ENCODE results near the gene RAB11B. TPM values are rescaled to one million over a fixed set of nuclear protein-coding genes. Genes with fewer than 3 reads are reported as not detected.
"Not testable (repeated sequence)": the region's sequence is repeated elsewhere in the genome, so short reads cannot be mapped to it uniquely, and the experiment has no call there.

Gene RAB11B
- total RNA-seq, 3 donors from 2014 or later (not counting 1 experiment from before 2014, with no cell fraction given) = 101 to 116 (median 108) TPM

DNA sequence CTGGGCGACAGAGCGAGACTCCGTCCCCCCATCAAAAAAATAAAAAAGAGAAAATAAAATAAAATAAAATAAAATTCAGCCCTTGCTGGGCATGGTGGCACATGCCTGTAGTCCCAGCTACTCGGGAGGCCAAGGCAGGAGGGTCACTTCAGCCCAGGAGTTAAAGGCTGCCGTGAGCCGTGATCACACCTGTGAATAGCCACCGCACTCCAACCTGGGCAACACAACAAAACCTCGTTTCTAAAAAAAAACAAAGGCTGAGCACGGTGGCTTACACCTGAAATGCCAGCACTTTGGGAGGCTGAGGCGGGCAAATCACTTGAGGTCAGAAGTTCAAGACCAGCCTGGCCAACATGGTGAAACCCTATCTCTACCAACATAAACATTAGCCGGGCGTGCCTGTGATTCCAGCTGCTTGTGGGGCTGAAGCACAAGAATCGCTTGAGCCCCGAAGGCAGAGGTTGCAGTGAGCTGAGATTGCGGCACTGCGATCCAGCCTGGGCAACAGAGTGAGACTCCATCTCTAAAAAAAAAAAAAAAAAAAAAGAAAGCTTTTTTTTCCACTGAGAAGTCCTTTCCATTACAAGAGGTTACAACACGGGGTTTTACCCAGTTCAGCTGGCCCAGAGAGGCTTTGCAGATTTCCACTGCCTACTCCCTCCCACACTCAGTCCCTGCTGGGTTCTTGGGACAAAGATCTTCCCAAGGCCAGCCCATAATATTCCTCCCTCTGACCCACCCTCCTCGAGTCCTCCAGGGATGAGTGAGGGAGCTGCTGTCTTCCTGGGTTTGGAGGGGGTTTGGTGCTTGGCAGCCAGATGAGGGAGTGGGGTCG, 19.8 kb upstream of the RAB11B start:
- no peaks in the 10 kb centered on the region for H3K36me3 ChIP-seq (ENCODE audit: control insufficient read depth, insufficient read depth, low read length)
- WGBS (ENCODE audit: insufficient coverage) = 88% methylated on average over 16 of the region's 19 CpGs
- H3K9me3 ChIP-seq (ENCODE audit: control insufficient read depth, insufficient read depth, low read length) = no peaks in the 10 kb centered on the region
- intact Hi-C loops (cut with micrococcal nuclease) = no loop called here
- H3K4me3 ChIP-seq (ENCODE audit: low read length) = no peak overlapping the region
- no peak overlapping the region for H3K27ac Mint-ChIP-seq
- H3K27me3 ChIP-seq (ENCODE audit: control insufficient read depth, insufficient read depth, low read length) = peaks cover 3% of the 10 kb centered on the region
- no peak for DNase-seq
- peaks cover 6 to 15% of the 10 kb centered on the region in 2 donors for H3K27me3 Mint-ChIP-seq (ENCODE audit: low read depth in 2 of 2)
- TF ChIP-seq, protein P1, sequence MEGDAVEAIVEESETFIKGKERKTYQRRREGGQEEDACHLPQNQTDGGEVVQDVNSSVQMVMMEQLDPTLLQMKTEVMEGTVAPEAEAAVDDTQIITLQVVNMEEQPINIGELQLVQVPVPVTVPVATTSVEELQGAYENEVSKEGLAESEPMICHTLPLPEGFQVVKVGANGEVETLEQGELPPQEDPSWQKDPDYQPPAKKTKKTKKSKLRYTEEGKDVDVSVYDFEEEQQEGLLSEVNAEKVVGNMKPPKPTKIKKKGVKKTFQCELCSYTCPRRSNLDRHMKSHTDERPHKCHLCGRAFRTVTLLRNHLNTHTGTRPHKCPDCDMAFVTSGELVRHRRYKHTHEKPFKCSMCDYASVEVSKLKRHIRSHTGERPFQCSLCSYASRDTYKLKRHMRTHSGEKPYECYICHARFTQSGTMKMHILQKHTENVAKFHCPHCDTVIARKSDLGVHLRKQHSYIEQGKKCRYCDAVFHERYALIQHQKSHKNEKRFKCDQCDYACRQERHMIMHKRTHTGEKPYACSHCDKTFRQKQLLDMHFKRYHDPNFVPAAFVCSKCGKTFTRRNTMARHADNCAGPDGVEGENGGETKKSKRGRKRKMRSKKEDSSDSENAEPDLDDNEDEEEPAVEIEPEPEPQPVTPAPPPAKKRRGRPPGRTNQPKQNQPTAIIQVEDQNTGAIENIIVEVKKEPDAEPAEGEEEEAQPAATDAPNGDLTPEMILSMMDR (IDR thresholded peaks at IDR 0.05) = no peak
- ATAC-seq = no peak
- no peaks in the 10 kb centered on the region for H3K9me3 Mint-ChIP-seq
- no peaks in the 10 kb centered on the region for H3K4me1 ChIP-seq (ENCODE audit: control insufficient read depth, insufficient read depth, low read length)
- H3K36me3 Mint-ChIP-seq = no peaks in the 10 kb centered on the region
- H3K4me3 Mint-ChIP-seq = no peak overlapping the region
- peaks cover 0 to 3% of the 10 kb centered on the region in 2 donors for H3K4me1 Mint-ChIP-seq
- H3K27ac ChIP-seq (ENCODE audit: low read length) = no peak overlapping the region

DNA sequence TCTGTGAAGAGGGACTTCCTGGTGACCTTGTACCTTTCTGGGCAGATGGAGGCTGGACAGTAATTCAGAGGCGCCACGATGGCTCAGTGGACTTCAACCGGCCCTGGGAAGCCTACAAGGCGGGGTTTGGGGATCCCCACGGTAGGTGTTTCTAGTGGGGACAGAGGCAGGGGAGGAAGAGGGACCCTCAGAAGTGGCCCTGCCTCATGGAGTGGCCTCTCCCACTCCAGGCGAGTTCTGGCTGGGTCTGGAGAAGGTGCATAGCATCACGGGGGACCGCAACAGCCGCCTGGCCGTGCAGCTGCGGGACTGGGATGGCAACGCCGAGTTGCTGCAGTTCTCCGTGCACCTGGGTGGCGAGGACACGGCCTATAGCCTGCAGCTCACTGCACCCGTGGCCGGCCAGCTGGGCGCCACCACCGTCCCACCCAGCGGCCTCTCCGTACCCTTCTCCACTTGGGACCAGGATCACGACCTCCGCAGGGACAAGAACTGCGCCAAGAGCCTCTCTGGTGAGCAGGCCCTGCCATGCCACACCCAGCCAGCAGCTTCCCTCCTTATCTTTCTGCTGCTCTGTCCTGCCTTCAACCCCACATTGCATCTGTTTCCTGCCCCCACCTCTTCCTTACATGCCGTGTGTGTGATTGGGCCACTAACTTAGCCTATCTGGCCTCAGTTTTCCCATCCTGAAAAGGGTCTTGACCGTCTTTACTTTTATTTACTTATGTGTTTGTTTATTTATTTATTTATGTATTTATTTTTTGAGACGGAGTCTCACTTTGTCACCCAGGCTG, 19.0 kb upstream of the RAB11B start:
- Mint-ChIP-seq H3K9me3 (no peaks in the 10 kb centered on the region), H3K27me3 (ENCODE audit: low read depth in 2 of 2) (peaks cover 0 to 11% of the 10 kb centered on the region in 2 donors), H3K36me3 (no peaks in the 10 kb centered on the region), H3K4me3 (no peak overlapping the region), H3K27ac (no peak overlapping the region), H3K4me1 (no peaks in the 10 kb centered on the region)
- Histone ChIP-seq H3K9me3 (ENCODE audit: control insufficient read depth, insufficient read depth, low read length) (no peaks in the 10 kb centered on the region), H3K4me1 (ENCODE audit: control insufficient read depth, insufficient read depth, low read length) (no peaks in the 10 kb centered on the region), H3K36me3 (ENCODE audit: control insufficient read depth, insufficient read depth, low read length) (no peaks in the 10 kb centered on the region), H3K4me3 (ENCODE audit: low read length) (no peak overlapping the region), H3K27me3 (ENCODE audit: control insufficient read depth, insufficient read depth, low read length) (peaks cover 3% of the 10 kb centered on the region), H3K27ac (ENCODE audit: low read length) (no peak overlapping the region)
- ATAC-seq = no peak
- TF ChIP-seq, protein P1 (IDR thresholded peaks at IDR 0.05) = no peak
- 86% methylated on average over 26 of the region's 28 CpGs for WGBS (ENCODE audit: insufficient coverage)
- DNase-seq = no peak
- intact Hi-C loops (cut with micrococcal nuclease) = no loop called here

GRCh38 chr19:8373867-8374813, 16.0 kb upstream of the RAB11B start:
- H3K36me3 Mint-ChIP-seq = no peaks in the 10 kb centered on the region
- WGBS (ENCODE audit: insufficient coverage) = 92% methylated on average over 26 of the region's 26 CpGs
- peaks cover 3% of the 10 kb centered on the region for H3K4me1 ChIP-seq (ENCODE audit: control insufficient read depth, insufficient read depth, low read length)
- no peaks in the 10 kb centered on the region for H3K27me3 Mint-ChIP-seq (ENCODE audit: low read depth in 2 of 2)
- no peak overlapping the region for H3K4me3 Mint-ChIP-seq
- no peak overlapping the region for H3K27ac ChIP-seq (ENCODE audit: low read length)
- no peak for ATAC-seq
- no peaks in the 10 kb centered on the region for H3K9me3 Mint-ChIP-seq
- H3K27ac Mint-ChIP-seq = no peak overlapping the region
- TF ChIP-seq, protein P1 (IDR thresholded peaks at IDR 0.05) = no peak
- H3K4me3 ChIP-seq (ENCODE audit: low read length) = no peak overlapping the region
- no peak for DNase-seq
- intact Hi-C loops (cut with micrococcal nuclease) = no loop called here
- no peaks in the 10 kb centered on the region for H3K27me3 ChIP-seq (ENCODE audit: control insufficient read depth, insufficient read depth, low read length)
- H3K36me3 ChIP-seq (ENCODE audit: control insufficient read depth, insufficient read depth, low read length) = no peaks in the 10 kb centered on the region
- H3K9me3 ChIP-seq (ENCODE audit: control insufficient read depth, insufficient read depth, low read length) = no peaks in the 10 kb centered on the region
- no peaks in the 10 kb centered on the region for H3K4me1 Mint-ChIP-seq

GRCh38 chr19:8375766-8376165, 14.4 kb upstream of the RAB11B start:
- H3K36me3 Mint-ChIP-seq; H3K4me3 Mint-ChIP-seq; H3K27ac ChIP-seq (ENCODE audit: low read length); H3K9me3 Mint-ChIP-seq; H3K4me1 ChIP-seq (ENCODE audit: control insufficient read depth, insufficient read depth, low read length); H3K27me3 ChIP-seq (ENCODE audit: control insufficient read depth, insufficient read depth, low read length); H3K36me3 ChIP-seq (ENCODE audit: control insufficient read depth, insufficient read depth, low read length); ATAC-seq; H3K4me3 ChIP-seq (ENCODE audit: low read length); H3K4me1 Mint-ChIP-seq; intact Hi-C loops (cut with micrococcal nuclease); H3K27me3 Mint-ChIP-seq (ENCODE audit: low read depth in 2 of 2); DNase-seq; H3K27ac Mint-ChIP-seq; H3K9me3 ChIP-seq (ENCODE audit: control insufficient read depth, insufficient read depth, low read length): not testable (repeated sequence)
- WGBS (ENCODE audit: insufficient coverage) = 97% methylated on average over 32 of the region's 32 CpGs

DNA sequence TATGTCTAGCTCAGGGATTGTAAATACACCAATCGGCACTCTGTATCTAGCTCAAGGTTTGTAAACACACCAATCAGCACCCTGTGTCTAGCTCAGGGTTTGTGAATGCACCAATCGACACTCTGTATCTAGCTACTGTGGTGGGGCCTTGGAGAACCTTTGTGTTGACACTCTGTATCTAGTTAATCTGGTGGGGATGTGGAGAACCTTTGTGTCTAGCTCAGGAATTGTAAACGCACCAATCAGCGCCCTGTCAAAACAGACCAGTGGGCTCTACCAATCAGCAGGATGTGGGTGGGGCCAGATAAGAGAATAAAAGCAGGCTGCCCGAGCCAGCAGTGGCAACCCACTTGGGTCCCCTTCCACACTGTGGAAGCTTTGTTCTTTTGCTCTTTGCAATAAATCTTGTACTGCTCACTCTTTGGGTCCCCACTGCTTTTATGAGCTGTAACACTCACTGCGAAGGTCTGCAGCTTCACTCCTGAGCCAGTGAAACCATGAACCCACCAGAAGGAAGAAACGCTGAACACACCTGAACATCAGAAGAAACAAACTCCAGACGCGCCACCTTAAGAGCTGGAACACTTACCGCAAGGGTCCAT, 13.7 kb upstream of the RAB11B start:
- H3K27me3 ChIP-seq (ENCODE audit: control insufficient read depth, insufficient read depth, low read length); intact Hi-C loops (cut with micrococcal nuclease); H3K36me3 Mint-ChIP-seq; H3K27me3 Mint-ChIP-seq (ENCODE audit: low read depth in 2 of 2); H3K9me3 Mint-ChIP-seq; H3K36me3 ChIP-seq (ENCODE audit: control insufficient read depth, insufficient read depth, low read length); H3K27ac Mint-ChIP-seq; DNase-seq; H3K4me3 Mint-ChIP-seq; H3K4me3 ChIP-seq (ENCODE audit: low read length); H3K9me3 ChIP-seq (ENCODE audit: control insufficient read depth, insufficient read depth, low read length); ATAC-seq; H3K27ac ChIP-seq (ENCODE audit: low read length); H3K4me1 Mint-ChIP-seq; H3K4me1 ChIP-seq (ENCODE audit: control insufficient read depth, insufficient read depth, low read length): not testable (repeated sequence)
- 94% methylated on average over 9 of the region's 10 CpGs for WGBS (ENCODE audit: insufficient coverage)
